SU-DHL-6 (cell line): ENCODE results near the gene FBXL20.

Experiments
- H2AFZ ChIP-seq: fragments of 200-600 bp; sonication (generic); 2 replicates; pipeline ENCODE4 v1.6.1; 2014; ENCODE audit warnings: low read depth, mild to moderate bottlenecking, moderate library complexity, mixed read lengths, antibody characterized with exemption, low read length; ENCODE audit not compliant: severe bottlenecking
- H3F3A ChIP-seq: fragments of 200-600 bp; shearing (Covaris generic); 2 replicates; pipeline ENCODE4 v1.6.0; 2016; ENCODE audit warnings: antibody characterized with exemption, mild to moderate bottlenecking; ENCODE audit not compliant: insufficient read depth
- H3K27ac ChIP-seq: fragments of 200-600 bp; sonication (generic); 2 replicates; pipeline ENCODE4 v1.5.1; 2016; ENCODE audit warnings: low read depth, mild to moderate bottlenecking, low read length, moderate library complexity, mixed read lengths
- H3K27me3 ChIP-seq: fragments of 200-600 bp; sonication (generic), shearing (Covaris generic); 2 replicates; pipeline ENCODE4 v1.6.0; 2014; ENCODE audit warnings: mild to moderate bottlenecking, low read length
- H3K36me3 ChIP-seq: fragments of 200-600 bp; sonication (generic); 2 replicates; pipeline ENCODE4 v1.6.1; 2014; ENCODE audit warnings: mild to moderate bottlenecking, low read length, mixed read lengths
- H3K4me2 ChIP-seq: fragments of 300-600, 200-600 bp; shearing (Covaris generic), sonication (generic); 2 replicates; pipeline ENCODE4 v1.6.0; 2014; ENCODE audit warnings: low read length, low read depth, mild to moderate bottlenecking; ENCODE audit not compliant: poor library complexity, severe bottlenecking
- H3K4me3 ChIP-seq: fragments of 200-600 bp; sonication (generic); 2 replicates; pipeline ENCODE4 v1.5.1; 2014; ENCODE audit warnings: antibody characterized with exemption, low read length, mild to moderate bottlenecking, mixed read lengths; ENCODE audit not compliant: insufficient read depth, poor library complexity, severe bottlenecking
- H3K79me2 ChIP-seq: fragments of 200-600 bp; sonication (generic); 2 replicates; pipeline ENCODE4 v1.6.1; 2014; ENCODE audit warnings: mild to moderate bottlenecking, low read length, moderate library complexity; ENCODE audit not compliant: insufficient read depth
- H3K9ac ChIP-seq: fragments of 200-600 bp; sonication (generic); 2 replicates; pipeline ENCODE4 v1.7.0; 2014; ENCODE audit warnings: mild to moderate bottlenecking, low read length
- H3K9me2 ChIP-seq: fragments of 200-600 bp; sonication (generic); replicated peaks from 2 replicates; pipeline ENCODE4 v1.6.1; 2014; ENCODE audit warnings: low read length; ENCODE audit not compliant: insufficient read depth
- H3K9me3 ChIP-seq: fragments of 200-600 bp; sonication (generic); 2 replicates; pipeline ENCODE4 v1.6.1; 2014; ENCODE audit warnings: low read length, mixed read lengths; ENCODE audit not compliant: insufficient read depth
- H4K20me1 ChIP-seq: fragments of 200-600 bp; sonication (generic); 2 replicates; pipeline ENCODE4 v1.6.1; 2014; ENCODE audit warnings: low read depth, mild to moderate bottlenecking, antibody characterized with exemption, low read length, moderate library complexity, mixed read lengths
- EZH2phosphoT487 ChIP-seq: fragments of 200-600 bp; sonication (generic), shearing (Covaris generic); conservative IDR thresholded peaks from 2 replicates; pipeline ENCODE4 v1.6.1; 2018; ENCODE audit warnings: mild to moderate bottlenecking, antibody characterized with exemption, low read length, moderate library complexity, mixed read lengths
- TF ChIP-seq, protein P1 (sequence below): fragments of 200-600 bp; sonication (generic); IDR thresholded peaks from one replicate; pipeline ENCODE4 v1.5.1; 2017; ENCODE audit warnings: antibody characterized with exemption, mild to moderate bottlenecking, low read length, moderate library complexity; ENCODE audit not compliant: insufficient read depth, poor library complexity, severe bottlenecking

The FBXL20 gene

DNA sequence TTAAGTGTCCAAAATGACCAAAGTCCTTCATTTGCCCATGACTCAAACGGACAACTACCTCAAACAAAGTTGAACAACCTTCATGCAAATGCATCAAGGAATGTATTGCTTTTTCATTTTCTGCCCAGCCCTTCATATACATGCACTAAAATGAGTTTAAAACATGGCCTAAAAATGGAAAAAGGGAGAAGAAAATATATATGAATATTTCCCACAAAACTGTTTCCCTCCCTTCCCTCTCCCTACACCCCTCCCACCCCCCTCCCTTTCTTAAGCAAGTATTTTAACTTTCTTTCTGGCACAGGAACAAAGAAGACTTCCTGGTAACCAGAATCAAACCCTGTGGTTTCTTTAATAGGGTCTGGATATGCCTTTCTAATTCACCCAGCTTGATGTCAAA, 5.5 kb upstream of the FBXL20 start:
- Histone ChIP-seq H4K20me1 (no peaks in the 10 kb centered on the region), H3K4me2 (no peak overlapping the region), H3F3A (peaks cover 25% of the 10 kb centered on the region), H3K9ac (no peak overlapping the region), H2AFZ (no peak overlapping the region), H3K9me2 (no peaks in the 10 kb centered on the region), H3K36me3 (peaks cover 5% of the 10 kb centered on the region; the same call in 1 of the 2 replicates), H3K9me3 (no peaks in the 10 kb centered on the region), H3K79me2 (no peaks in the 10 kb centered on the region), H3K27me3 (no peaks in the 10 kb centered on the region), H3K4me3 (no peak overlapping the region), H3K27ac (no peak overlapping the region)
- TF ChIP-seq EZH2phosphoT487, result no peak
- TF ChIP-seq, protein P1, sequence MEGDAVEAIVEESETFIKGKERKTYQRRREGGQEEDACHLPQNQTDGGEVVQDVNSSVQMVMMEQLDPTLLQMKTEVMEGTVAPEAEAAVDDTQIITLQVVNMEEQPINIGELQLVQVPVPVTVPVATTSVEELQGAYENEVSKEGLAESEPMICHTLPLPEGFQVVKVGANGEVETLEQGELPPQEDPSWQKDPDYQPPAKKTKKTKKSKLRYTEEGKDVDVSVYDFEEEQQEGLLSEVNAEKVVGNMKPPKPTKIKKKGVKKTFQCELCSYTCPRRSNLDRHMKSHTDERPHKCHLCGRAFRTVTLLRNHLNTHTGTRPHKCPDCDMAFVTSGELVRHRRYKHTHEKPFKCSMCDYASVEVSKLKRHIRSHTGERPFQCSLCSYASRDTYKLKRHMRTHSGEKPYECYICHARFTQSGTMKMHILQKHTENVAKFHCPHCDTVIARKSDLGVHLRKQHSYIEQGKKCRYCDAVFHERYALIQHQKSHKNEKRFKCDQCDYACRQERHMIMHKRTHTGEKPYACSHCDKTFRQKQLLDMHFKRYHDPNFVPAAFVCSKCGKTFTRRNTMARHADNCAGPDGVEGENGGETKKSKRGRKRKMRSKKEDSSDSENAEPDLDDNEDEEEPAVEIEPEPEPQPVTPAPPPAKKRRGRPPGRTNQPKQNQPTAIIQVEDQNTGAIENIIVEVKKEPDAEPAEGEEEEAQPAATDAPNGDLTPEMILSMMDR, result no peak

DNA sequence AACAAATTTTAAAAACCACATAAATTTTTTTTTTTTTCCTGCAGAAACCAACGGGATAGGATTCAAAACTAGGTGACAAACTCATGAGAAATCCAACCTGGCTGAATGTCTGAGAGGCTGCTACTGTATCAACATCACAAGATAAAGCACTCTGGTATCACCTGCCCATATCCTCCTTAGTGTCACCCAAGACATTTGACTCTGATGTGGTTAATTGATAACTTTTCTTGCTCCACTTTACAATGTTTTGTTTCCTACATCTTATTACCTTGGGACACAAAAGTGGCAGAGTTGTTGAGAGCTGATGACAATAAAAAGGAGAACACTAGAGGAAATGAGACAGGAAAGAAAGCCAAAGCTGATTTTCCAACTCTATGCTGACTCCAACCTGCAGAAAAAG, 4.0 kb upstream of the FBXL20 start:
- Histone ChIP-seq H3K9me3 (no peaks in the 10 kb centered on the region), H3K9me2 (no peaks in the 10 kb centered on the region), H3K36me3 (peaks cover 5% of the 10 kb centered on the region; the same call in 1 of the 2 replicates), H2AFZ (no peak overlapping the region), H3K27ac (no peak overlapping the region), H3K9ac (no peak overlapping the region), H3K4me3 (no peak overlapping the region), H3F3A (peaks cover 25% of the 10 kb centered on the region), H3K79me2 (no peaks in the 10 kb centered on the region), H4K20me1 (no peaks in the 10 kb centered on the region), H3K27me3 (no peaks in the 10 kb centered on the region), H3K4me2 (no peak overlapping the region)
- TF ChIP-seq EZH2phosphoT487, result no peak
- TF ChIP-seq, protein P1, result no peak

DNA sequence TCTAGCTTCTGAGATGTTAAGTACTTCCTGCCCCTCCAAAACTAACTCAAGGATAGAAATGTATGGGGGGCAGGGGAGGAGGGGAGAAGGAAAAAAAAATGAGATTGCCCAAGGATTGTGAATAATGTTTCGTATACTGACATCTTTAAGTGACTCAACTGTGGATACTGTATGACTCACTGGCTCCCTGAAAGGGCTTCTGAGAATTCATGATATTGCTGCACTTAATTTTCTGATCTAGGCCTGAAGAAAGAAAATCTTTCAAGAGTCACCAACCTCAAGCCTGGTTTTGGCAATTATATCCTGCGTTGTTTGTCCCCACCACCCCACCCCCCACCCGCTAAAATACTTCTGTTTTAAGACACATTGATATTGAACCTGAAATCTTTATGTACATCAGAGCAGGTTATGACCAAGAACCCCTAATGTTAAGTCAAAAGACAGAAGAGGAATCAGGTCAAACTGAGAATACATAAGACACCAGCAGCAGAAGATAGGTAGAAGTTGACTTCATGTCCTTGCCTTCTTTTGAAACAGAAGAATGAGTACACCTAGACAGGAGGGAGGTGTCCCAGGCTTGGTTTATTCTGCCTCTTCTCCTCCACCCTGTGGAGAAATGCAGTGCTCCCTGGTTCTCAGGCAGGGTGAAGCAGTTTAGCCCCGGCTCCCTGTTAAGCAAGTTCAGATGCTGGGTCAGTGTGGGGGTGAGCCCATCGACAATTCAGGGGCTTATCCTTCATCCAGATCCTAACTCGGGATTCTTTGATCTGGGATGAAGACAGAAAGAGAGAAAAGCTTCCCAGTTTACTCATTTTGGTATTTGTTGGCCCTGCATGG, 3.3 kb upstream of the FBXL20 start:
- TF ChIP-seq, protein P1, result no peak
- TF ChIP-seq EZH2phosphoT487, result no peak
- no peak overlapping the region for H3K4me2 ChIP-seq
- no peaks in the 10 kb centered on the region for H3K27me3 ChIP-seq
- peaks cover 26% of the 10 kb centered on the region for H3F3A ChIP-seq
- no peaks in the 10 kb centered on the region for H3K9me3 ChIP-seq
- no peak overlapping the region for H3K9ac ChIP-seq
- H2AFZ ChIP-seq, result no peak overlapping the region
- H3K79me2 ChIP-seq, result no peaks in the 10 kb centered on the region
- H3K9me2 ChIP-seq, result no peaks in the 10 kb centered on the region
- peaks cover 5% of the 10 kb centered on the region; the same call in 1 of the 2 replicates for H3K36me3 ChIP-seq
- no peak overlapping the region for H3K27ac ChIP-seq
- H4K20me1 ChIP-seq, result 0 out of 2 replicates have a peak, but pooled peaks cover 2% of the 10 kb centered on the region
- no peak overlapping the region for H3K4me3 ChIP-seq
